IgD-negative memory B cell (primary cell): ENCODE measurements around the gene STRIP2. TPM values are rescaled to one million over a fixed set of nuclear protein-coding genes. Genes with fewer than 3 reads are reported as not detected.
"Not testable (repeated sequence)": the region's sequence is repeated elsewhere in the genome, so short reads cannot be mapped to it uniquely, and the experiment has no call there.

Source experiments
- H3K27ac Mint-ChIP-seq, 3 donors: one replicate each; pipeline ENCODE4 v1.8.0; 2020 to 2022; ENCODE audit warnings: mild to moderate bottlenecking in 3 of 3, mixed read lengths in 3 of 3, moderate library complexity in 1 of 3
- H3K27me3 Mint-ChIP-seq: one replicate; pipeline ENCODE4 v1.8.0; 2021; ENCODE audit warnings: mixed read lengths
- H3K36me3 Mint-ChIP-seq: one replicate; pipeline ENCODE4 v1.8.0; 2020; ENCODE audit warnings: mild to moderate bottlenecking, mixed read lengths
- H3K4me1 Mint-ChIP-seq, 3 donors: one replicate each; pipeline ENCODE4 v1.8.0; 2020 to 2022; ENCODE audit warnings: mixed read lengths in 3 of 3, mild to moderate bottlenecking in 1 of 3
- H3K4me3 Mint-ChIP-seq, 4 donors: one replicate each; pipeline ENCODE4 v1.8.0; 2020 to 2022; ENCODE audit warnings: mild to moderate bottlenecking in 4 of 4, mixed read lengths in 4 of 4, moderate library complexity in 3 of 4
- H3K9me3 Mint-ChIP-seq, 3 donors: one replicate each; pipeline ENCODE4 v1.8.0; 2020 to 2021; ENCODE audit warnings: mixed read lengths in 3 of 3, mild to moderate bottlenecking in 1 of 3
- polyA plus RNA-seq: library from polyadenylated mRNA; unstranded; fragments of 300-500 nt; fragmentation: Illumina TruSeq; gene quantifications from one replicate; pipeline ENCODE4 v1.2.3, GENCODE V29; 2021

Gene STRIP2
- polyA plus RNA-seq, 1 donor from 2014 or later, result 0.08 TPM

- Mint-ChIP-seq H3K27ac (no peak overlapping the region), H3K9me3 (no peaks in the 10 kb centered on the region), H3K27me3 (no peaks in the 10 kb centered on the region), H3K4me3 (no peak overlapping the region), H3K4me1 (no peaks in the 10 kb centered on the region), H3K36me3 (no peaks in the 10 kb centered on the region)
Observed at GRCh38 chr7:129457101-129457500, 22.9 kb downstream of the STRIP2 start.

- Mint-ChIP-seq H3K27ac (no peak overlapping the region), H3K4me3 (no peak overlapping the region), H3K36me3 (no peaks in the 10 kb centered on the region), H3K9me3 (no peaks in the 10 kb centered on the region), H3K4me1 (no peaks in the 10 kb centered on the region), H3K27me3 (no peaks in the 10 kb centered on the region)
Observed at GRCh38 chr7:129458171-129458570, 23.9 kb downstream of the STRIP2 start.

- H3K27me3 Mint-ChIP-seq, result no peaks in the 10 kb centered on the region
- H3K9me3 Mint-ChIP-seq, result no peaks in the 10 kb centered on the region
- no peaks in the 10 kb centered on the region for H3K36me3 Mint-ChIP-seq
- no peaks in the 10 kb centered on the region for H3K4me1 Mint-ChIP-seq
- H3K27ac Mint-ChIP-seq, result no peak overlapping the region
- H3K4me3 Mint-ChIP-seq, result no peak overlapping the region
Observed at GRCh38 chr7:129461809-129462208, 27.6 kb downstream of the STRIP2 start.

GRCh38 chr7:129462420-129462819 is 28.2 kb downstream of the STRIP2 start:
- Mint-ChIP-seq H3K4me1 (no peaks in the 10 kb centered on the region), H3K27me3 (no peaks in the 10 kb centered on the region), H3K27ac (no peak overlapping the region), H3K9me3 (no peaks in the 10 kb centered on the region), H3K36me3 (no peaks in the 10 kb centered on the region), H3K4me3 (no peak overlapping the region)

GRCh38 chr7:129464194-129464593 is 30.0 kb downstream of the STRIP2 start:
- Mint-ChIP-seq H3K27ac (no peak overlapping the region), H3K9me3 (no peaks in the 10 kb centered on the region), H3K4me3 (no peak overlapping the region), H3K4me1 (peaks cover 0 to 1% (median 0%) of the 10 kb centered on the region in 3 donors), H3K36me3 (no peaks in the 10 kb centered on the region), H3K27me3 (no peaks in the 10 kb centered on the region)

- Mint-ChIP-seq H3K4me3 (no peak overlapping the region), H3K36me3 (no peaks in the 10 kb centered on the region), H3K27me3 (no peaks in the 10 kb centered on the region), H3K27ac (no peak overlapping the region), H3K9me3 (no peaks in the 10 kb centered on the region), H3K4me1 (peaks cover 0 to 1% (median 0%) of the 10 kb centered on the region in 3 donors)
Observed at GRCh38 chr7:129465080-129465479, 30.8 kb downstream of the STRIP2 start.

- peaks cover 0 to 1% (median 0%) of the 10 kb centered on the region in 3 donors for H3K4me1 Mint-ChIP-seq
Observed at GRCh38 chr7:129466796-129467195, 32.6 kb downstream of the STRIP2 start.

GRCh38 chr7:129468087-129468486 is 33.9 kb downstream of the STRIP2 start:
- no peaks in the 10 kb centered on the region for H3K36me3 Mint-ChIP-seq
- no peaks in the 10 kb centered on the region for H3K9me3 Mint-ChIP-seq
- peaks cover 0 to 2% (median 1%) of the 10 kb centered on the region in 3 donors for H3K4me1 Mint-ChIP-seq
- no peak overlapping the region for H3K4me3 Mint-ChIP-seq
- H3K27me3 Mint-ChIP-seq, result no peaks in the 10 kb centered on the region
- H3K27ac Mint-ChIP-seq, result peak overlapping the region in 1 of 3 donors; percentile 2

More at GRCh38 chr7:129466796-129467195, 32.6 kb downstream of the STRIP2 start:
- Mint-ChIP-seq H3K9me3 (no peaks in the 10 kb centered on the region), H3K4me3 (no peak overlapping the region), H3K36me3 (no peaks in the 10 kb centered on the region), H3K27ac (no peak overlapping the region), H3K27me3 (no peaks in the 10 kb centered on the region)

- Mint-ChIP-seq H3K4me1 (peaks cover 0 to 2% (median 1%) of the 10 kb centered on the region in 3 donors), H3K27ac (peak overlapping the region in 1 of 3 donors; percentile 2), H3K9me3 (no peaks in the 10 kb centered on the region), H3K4me3 (no peak overlapping the region), H3K36me3 (no peaks in the 10 kb centered on the region), H3K27me3 (no peaks in the 10 kb centered on the region)
Observed at GRCh38 chr7:129468547-129468946, 34.3 kb downstream of the STRIP2 start.

- Mint-ChIP-seq H3K36me3 (peaks cover 1% of the 10 kb centered on the region), H3K27ac (no peak overlapping the region), H3K4me3 (no peak overlapping the region), H3K27me3 (no peaks in the 10 kb centered on the region), H3K9me3 (peaks cover 0 to under 1% (median 0%) of the 10 kb centered on the region in 3 donors), H3K4me1 (peaks cover 0 to 2% (median 1%) of the 10 kb centered on the region in 3 donors)
Observed at GRCh38 chr7:129469930-129470329, 35.7 kb downstream of the STRIP2 start.

GRCh38 chr7:129470411-129470810 is 36.2 kb downstream of the STRIP2 start:
- no peak overlapping the region for H3K4me3 Mint-ChIP-seq
- H3K9me3 Mint-ChIP-seq, result peaks cover 0 to 2% (median 0%) of the 10 kb centered on the region in 3 donors
- peak overlapping the region in 1 of 3 donors; percentile 43 for H3K27ac Mint-ChIP-seq
- no peaks in the 10 kb centered on the region for H3K27me3 Mint-ChIP-seq
- H3K36me3 Mint-ChIP-seq, result peaks cover 2% of the 10 kb centered on the region
- peaks cover 0 to 2% (median 1%) of the 10 kb centered on the region in 3 donors for H3K4me1 Mint-ChIP-seq

- Mint-ChIP-seq H3K27me3 (no peaks in the 10 kb centered on the region), H3K36me3 (peaks cover 2% of the 10 kb centered on the region), H3K4me3 (no peak overlapping the region), H3K4me1 (peaks cover 0 to 2% (median 1%) of the 10 kb centered on the region in 3 donors), H3K27ac (no peak overlapping the region), H3K9me3 (peaks cover 0 to 2% (median 0%) of the 10 kb centered on the region in 3 donors)
Observed at GRCh38 chr7:129471402-129471827, 37.2 kb downstream of the STRIP2 start.

- not testable (repeated sequence) for H3K4me1 Mint-ChIP-seq, H3K27ac Mint-ChIP-seq
Observed at GRCh38 chr7:129475931-129476330, 41.7 kb downstream of the STRIP2 start.

GRCh38 chr7:129476398-129476797 is 42.2 kb downstream of the STRIP2 start:
- H3K27me3 Mint-ChIP-seq, H3K36me3 Mint-ChIP-seq, H3K4me3 Mint-ChIP-seq, H3K9me3 Mint-ChIP-seq, H3K27ac Mint-ChIP-seq, H3K4me1 Mint-ChIP-seq: not testable (repeated sequence)

More at GRCh38 chr7:129475931-129476330, 41.7 kb downstream of the STRIP2 start:
- not testable (repeated sequence) for H3K36me3 Mint-ChIP-seq, H3K9me3 Mint-ChIP-seq, H3K27me3 Mint-ChIP-seq, H3K4me3 Mint-ChIP-seq

GRCh38 chr7:129479831-129480230 is 45.6 kb downstream of the STRIP2 start:
- peaks cover 2% of the 10 kb centered on the region for H3K36me3 Mint-ChIP-seq
- no peaks in the 10 kb centered on the region for H3K27me3 Mint-ChIP-seq
- H3K4me3 Mint-ChIP-seq, result no peak overlapping the region
- H3K9me3 Mint-ChIP-seq, result peaks cover 0 to 2% (median 0%) of the 10 kb centered on the region in 3 donors
- peaks cover 0 to 2% (median 2%) of the 10 kb centered on the region in 3 donors for H3K4me1 Mint-ChIP-seq
- H3K27ac Mint-ChIP-seq, result no peak overlapping the region

GRCh38 chr7:129480674-129481363 is 46.6 kb downstream of the STRIP2 start:
- Mint-ChIP-seq H3K4me1 (peaks cover 0 to 6% (median 4%) of the 10 kb centered on the region in 3 donors), H3K9me3 (no peaks in the 10 kb centered on the region), H3K27me3 (no peaks in the 10 kb centered on the region), H3K36me3 (no peaks in the 10 kb centered on the region), H3K4me3 (no peak overlapping the region), H3K27ac (peak overlapping the region in 1 of 3 donors; percentile 39)
